Activated CD8-positive, alpha-beta T cell treated with anti-CD3 and anti-CD28 coated beads for 36 hours (primary cell): ENCODE measurements around the gene PSAPL1. TPM values are rescaled to one million over a fixed set of nuclear protein-coding genes. Genes with fewer than 3 reads are reported as not detected.

Experiments used
- ATAC-seq: fragments of 200-7000 bp; cut with Tn5 transposase; one replicate; pipeline ENCODE4 v1.10.0; 2021; ENCODE audit warnings: mild to moderate bottlenecking, moderate library complexity
- CTCF ChIA-PET: fragments of 350-600 bp; sonication (Branson Sonifier 250); formaldehyde crosslinking; loops from one replicate; lab custom pipeline; 2021; ENCODE audit warnings: antibody characterized with exemption; lab: Charles Lee
- POLR2A ChIA-PET: fragments of 350-600 bp; sonication (Branson Sonifier 250); formaldehyde crosslinking; loops from one replicate; lab custom pipeline; 2021; ENCODE audit warnings: antibody characterized with exemption; lab: Charles Lee
- DNase-seq: peaks from one replicate; pipeline ENCODE4 v3.0.0-alpha.2; 2020
- H3K27ac Mint-ChIP-seq: one replicate; pipeline ENCODE4 v1.8.0; 2021; ENCODE audit warnings: mild to moderate bottlenecking, mixed read lengths
- H3K27me3 Mint-ChIP-seq: one replicate; pipeline ENCODE4 v1.8.0; 2021; ENCODE audit warnings: mixed read lengths
- H3K36me3 Mint-ChIP-seq: one replicate; pipeline ENCODE4 v1.8.0; 2021; ENCODE audit warnings: low read depth, mixed read lengths
- H3K4me1 Mint-ChIP-seq: one replicate; pipeline ENCODE4 v1.8.0; 2021; ENCODE audit warnings: low read depth, mixed read lengths
- H3K4me3 Mint-ChIP-seq: one replicate; pipeline ENCODE4 v1.8.0; 2021; ENCODE audit warnings: mild to moderate bottlenecking, moderate library complexity, mixed read lengths
- H3K9me3 Mint-ChIP-seq: one replicate; pipeline ENCODE4 v1.8.0; 2021; ENCODE audit warnings: mixed read lengths
- intact Hi-C: fragments of 100-400 bp; cut with micrococcal nuclease; formaldehyde crosslinking; loops from one replicate; pipeline ENCODE4 v1.10.0; 2022
- total RNA-seq, 2 experiments: library from RNA; stranded (reverse); gene quantifications; one replicate each; pipeline ENCODE4 v1.2.3, GENCODE V29; 2021
- TF ChIP-seq, protein P1 (sequence below): fragments of 200-600 bp; IDR thresholded peaks from one replicate; pipeline ENCODE4 v1.8.0; 2022; ENCODE audit warnings: antibody characterized with exemption, mild to moderate bottlenecking

PSAPL1 gene
- total RNA-seq, 2 experiments from 2014 or later: not detected

DNA sequence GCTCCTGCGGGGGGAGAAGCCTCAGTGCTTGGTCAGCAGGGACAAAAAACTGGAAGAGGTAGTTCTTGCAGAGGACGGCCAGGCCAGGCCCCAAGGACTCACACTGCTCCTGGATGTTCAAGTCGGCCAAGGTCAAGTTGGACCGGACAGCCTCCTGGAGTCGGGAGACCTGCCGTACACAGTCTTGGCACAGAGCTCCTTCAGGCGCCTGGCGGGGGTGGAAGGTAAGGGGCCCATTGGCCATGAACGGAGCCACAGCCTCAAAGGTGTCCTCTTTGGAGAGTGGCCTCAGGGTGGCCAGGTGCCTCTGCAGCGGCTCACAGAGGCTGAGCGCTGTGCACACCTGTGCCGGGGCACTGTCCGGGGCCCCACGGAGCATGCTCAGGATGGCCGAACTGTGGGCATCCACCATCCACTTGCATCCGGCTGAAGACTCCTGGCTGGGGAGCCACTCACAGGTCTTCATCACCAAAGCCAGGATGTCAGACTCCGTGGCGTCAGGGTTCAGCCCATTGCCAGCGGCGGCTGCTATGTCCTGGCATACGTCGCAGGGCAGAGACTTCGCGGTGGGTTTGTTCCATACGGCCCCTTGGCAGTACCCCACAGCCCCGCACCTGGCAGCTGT lies 477 bp downstream of the PSAPL1 start:
- H3K4me1 Mint-ChIP-seq: no peaks in the 10 kb centered on the region
- H3K4me3 Mint-ChIP-seq: no peak overlapping the region
- no peaks in the 10 kb centered on the region for H3K36me3 Mint-ChIP-seq
- H3K9me3 Mint-ChIP-seq: no peaks in the 10 kb centered on the region
- intact Hi-C loops: no loop called here
- ChIA-PET CTCF (no interaction called here), POLR2A (interaction anchor here (0.6 kb wide), 1 partner anchor 29 kb away, joined by 4 read pairs; no protein-coding TSS in a partner anchor)
- H3K27me3 Mint-ChIP-seq: no peaks in the 10 kb centered on the region
- no peak for ATAC-seq
- TF ChIP-seq, protein P1, sequence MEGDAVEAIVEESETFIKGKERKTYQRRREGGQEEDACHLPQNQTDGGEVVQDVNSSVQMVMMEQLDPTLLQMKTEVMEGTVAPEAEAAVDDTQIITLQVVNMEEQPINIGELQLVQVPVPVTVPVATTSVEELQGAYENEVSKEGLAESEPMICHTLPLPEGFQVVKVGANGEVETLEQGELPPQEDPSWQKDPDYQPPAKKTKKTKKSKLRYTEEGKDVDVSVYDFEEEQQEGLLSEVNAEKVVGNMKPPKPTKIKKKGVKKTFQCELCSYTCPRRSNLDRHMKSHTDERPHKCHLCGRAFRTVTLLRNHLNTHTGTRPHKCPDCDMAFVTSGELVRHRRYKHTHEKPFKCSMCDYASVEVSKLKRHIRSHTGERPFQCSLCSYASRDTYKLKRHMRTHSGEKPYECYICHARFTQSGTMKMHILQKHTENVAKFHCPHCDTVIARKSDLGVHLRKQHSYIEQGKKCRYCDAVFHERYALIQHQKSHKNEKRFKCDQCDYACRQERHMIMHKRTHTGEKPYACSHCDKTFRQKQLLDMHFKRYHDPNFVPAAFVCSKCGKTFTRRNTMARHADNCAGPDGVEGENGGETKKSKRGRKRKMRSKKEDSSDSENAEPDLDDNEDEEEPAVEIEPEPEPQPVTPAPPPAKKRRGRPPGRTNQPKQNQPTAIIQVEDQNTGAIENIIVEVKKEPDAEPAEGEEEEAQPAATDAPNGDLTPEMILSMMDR: no peak
- no peak for DNase-seq
- H3K27ac Mint-ChIP-seq: no peak overlapping the region

DNA sequence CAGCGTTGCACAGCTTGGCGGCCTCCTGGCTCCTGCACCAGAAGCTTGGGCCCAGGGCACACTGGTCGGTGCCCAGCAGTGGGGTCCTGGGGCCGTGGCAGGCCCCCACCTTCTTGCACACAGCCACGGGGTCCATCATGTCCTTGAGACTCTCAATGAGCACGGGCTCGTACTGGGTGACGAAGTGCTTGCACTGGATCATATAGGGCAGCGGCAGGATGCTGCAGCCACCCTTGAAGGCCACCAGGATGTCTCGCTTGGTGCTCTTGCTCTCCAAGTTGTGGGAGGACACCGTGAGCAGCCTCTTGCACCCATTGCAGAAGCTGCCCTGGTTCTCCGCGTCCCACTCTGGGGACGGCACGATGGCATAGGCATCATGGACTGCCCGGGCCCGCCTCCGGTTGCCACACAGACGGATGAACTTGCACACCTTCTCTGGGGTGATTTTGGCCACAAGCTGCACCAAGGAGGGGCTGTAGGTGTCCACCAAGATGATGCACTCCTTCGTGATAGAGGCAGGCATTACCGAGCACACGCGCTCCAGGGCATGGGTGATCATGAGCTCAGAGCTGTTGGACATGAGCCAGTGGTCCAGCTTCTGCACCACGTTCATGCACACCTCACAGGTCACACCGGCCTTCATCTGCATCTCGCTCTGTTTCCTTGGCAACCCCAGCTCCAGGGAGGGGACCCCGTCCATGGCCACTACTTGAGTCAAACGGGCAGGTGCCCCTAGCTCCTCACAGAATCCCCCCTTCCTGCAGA lies 1.2 kb downstream of the PSAPL1 start:
- Mint-ChIP-seq H3K27me3 (no peaks in the 10 kb centered on the region), H3K4me3 (no peak overlapping the region), H3K4me1 (no peaks in the 10 kb centered on the region), H3K9me3 (no peaks in the 10 kb centered on the region), H3K27ac (no peak overlapping the region), H3K36me3 (no peaks in the 10 kb centered on the region)
- TF ChIP-seq, protein P1: no peak
- no peak for ATAC-seq
- no peak for DNase-seq
- ChIA-PET POLR2A (no interaction called here), CTCF (no interaction called here)
- intact Hi-C loops: no loop called here

DNA sequence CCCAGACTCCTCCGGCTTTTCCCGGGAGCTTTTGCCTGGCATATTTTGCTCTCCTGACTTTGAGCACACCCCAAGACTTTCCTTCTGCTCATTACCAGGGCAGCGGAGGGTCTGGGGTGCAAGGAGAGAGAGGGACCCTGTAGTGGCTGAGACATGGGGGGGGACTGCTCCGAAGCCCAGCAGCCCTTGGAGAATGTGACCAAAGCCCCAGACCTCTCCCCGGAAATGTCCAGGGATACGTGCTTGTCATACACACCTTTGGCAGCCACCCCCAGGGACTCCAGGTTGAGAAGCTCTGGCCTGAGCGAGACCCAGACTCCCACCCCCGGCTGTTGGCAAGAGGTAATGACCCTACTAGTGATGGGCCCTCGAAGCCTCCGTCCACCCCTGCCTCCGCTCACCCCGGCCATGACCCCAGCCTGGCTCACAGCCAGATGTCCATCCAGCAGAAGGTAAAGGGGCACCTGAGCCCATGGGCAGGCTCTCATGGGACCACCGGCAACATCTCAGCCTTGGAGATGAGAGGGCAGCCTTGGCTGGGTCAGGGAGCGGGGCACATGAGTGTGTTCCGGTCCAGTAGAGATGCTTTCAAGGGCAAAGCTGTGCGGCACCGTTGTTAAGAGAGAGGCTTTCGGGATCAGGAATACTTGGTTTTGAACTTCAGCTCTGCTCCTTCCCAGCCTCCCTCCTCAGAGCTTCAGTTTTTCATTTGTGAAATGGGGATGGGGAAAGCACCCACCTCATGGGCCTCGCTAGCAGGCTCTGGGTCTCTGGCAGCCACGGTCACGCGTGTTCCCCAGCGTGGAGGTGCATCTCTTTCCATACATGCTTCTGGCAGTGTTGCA lies 2.0 kb downstream of the PSAPL1 start:
- CTCF ChIA-PET: no interaction called here

DNA sequence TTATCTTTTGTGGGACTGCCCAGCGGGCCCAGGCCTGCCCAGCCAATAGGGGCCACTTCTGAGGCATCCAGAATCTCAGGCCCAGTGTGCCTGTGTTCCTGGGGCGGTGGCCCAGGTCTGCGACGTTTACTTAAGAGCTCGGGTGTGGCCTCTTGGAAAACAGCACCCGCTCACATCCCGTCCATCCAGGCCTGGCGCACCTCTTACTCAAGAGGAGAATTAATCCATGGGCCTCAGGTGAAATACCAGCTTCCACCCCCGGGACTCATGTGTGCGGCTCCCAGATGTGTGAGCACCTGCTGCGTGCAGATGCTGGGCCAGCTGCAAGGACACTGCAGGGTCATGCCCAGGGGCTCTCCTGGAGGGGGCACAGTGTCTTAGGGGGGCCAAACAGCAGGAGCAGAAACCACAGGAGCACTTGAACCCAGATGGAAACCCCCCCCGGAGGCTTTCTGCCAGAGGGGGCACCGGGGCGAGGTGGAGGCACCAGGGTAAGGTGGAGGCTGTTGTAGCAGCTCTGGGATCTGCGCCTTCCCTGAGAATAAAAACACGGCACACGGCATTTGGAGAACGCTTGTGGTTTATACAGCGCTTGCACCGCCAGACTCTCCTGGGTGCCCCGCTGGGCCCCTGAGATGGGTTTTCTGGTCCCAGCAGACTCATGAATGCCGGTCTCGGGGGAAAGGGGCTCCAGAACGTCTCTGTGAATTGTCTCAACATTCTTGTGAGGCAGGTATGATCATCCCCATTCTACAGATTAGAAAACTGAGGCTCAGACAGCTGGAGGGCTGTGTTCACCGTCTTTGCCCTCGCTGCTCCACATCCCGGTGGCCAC lies 2.8 kb downstream of the PSAPL1 start:
- POLR2A ChIA-PET: no interaction called here
- no peak for ATAC-seq
- TF ChIP-seq, protein P1: no peak
- Mint-ChIP-seq H3K27me3 (no peaks in the 10 kb centered on the region), H3K4me3 (no peak overlapping the region), H3K36me3 (no peaks in the 10 kb centered on the region), H3K27ac (no peak overlapping the region), H3K9me3 (no peaks in the 10 kb centered on the region), H3K4me1 (no peaks in the 10 kb centered on the region)
- no peak for DNase-seq
- intact Hi-C loops: no loop called here
- CTCF ChIA-PET: no interaction called here

More for the DNA sequence above, 2.0 kb downstream of the PSAPL1 start:
- intact Hi-C loops: no loop called here
- Mint-ChIP-seq H3K36me3 (no peaks in the 10 kb centered on the region), H3K27me3 (no peaks in the 10 kb centered on the region), H3K9me3 (no peaks in the 10 kb centered on the region), H3K27ac (no peak overlapping the region), H3K4me3 (no peak overlapping the region), H3K4me1 (no peaks in the 10 kb centered on the region)
- no peak for ATAC-seq
- DNase-seq: no peak
- TF ChIP-seq, protein P1: no peak
- POLR2A ChIA-PET: no interaction called here
